Activated CD8-positive, alpha-beta memory T cell treated with anti-CD3 and anti-CD28 coated beads, Interleukin-2, amount 50 U/mL, for 24 hours (primary cell): ENCODE measurements around the gene FILIP1L.
A peak's percentile ranks its signal among the peaks of the same experiment; 100 is the strongest.
"Not testable (repeated sequence)": the region's sequence is repeated elsewhere in the genome, so short reads cannot be mapped to it uniquely, and the experiment has no call there.

Experiments
- DNase-seq: peaks from one replicate; pipeline ENCODE4 v3.0.0-alpha.2; 2020; ENCODE audit errors: extremely low read depth

The FILIP1L gene

GRCh38 chr3:99843590-99844258, 270.6 kb downstream of the FILIP1L start:
- no peak for DNase-seq

DNA sequence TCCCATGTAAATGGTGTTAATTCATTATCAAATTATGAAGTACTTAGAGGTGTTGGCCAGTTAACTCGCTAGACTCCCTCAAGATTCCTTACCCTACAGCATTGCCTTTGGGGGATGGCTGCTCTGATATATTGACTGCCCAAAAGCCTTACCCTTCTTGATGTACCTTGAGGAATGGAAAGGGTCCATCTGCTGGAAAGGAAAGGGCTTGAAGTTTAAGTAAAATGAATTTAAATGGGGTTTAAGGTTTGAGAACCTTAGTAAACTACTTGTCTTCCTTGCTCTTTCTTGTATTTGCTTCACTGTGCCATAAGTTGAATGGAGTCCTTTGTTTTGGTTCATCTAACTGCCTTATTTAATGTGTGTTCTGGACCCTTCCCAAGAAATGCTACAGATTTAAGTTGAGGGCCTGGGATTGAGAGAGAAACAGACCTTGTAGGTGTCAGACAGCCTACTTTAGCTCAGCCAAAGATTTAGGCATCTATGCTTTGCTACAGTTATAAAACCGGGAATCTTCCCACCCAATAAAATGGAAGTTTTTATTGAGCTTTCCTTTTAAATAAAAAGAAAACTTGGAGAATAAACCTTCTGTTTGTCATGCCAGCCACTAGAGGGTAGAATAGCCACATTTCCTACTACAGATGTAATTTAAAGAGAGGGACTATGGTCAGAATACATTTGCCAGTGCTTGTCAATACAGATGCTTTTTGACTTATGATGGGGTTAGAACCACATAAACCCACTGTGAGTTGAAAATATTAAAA, 271.3 kb downstream of the FILIP1L start:
- no peak for DNase-seq

- not testable (repeated sequence) for DNase-seq
Measured at GRCh38 chr3:99841949-99842348, 272.4 kb downstream of the FILIP1L start.

DNA sequence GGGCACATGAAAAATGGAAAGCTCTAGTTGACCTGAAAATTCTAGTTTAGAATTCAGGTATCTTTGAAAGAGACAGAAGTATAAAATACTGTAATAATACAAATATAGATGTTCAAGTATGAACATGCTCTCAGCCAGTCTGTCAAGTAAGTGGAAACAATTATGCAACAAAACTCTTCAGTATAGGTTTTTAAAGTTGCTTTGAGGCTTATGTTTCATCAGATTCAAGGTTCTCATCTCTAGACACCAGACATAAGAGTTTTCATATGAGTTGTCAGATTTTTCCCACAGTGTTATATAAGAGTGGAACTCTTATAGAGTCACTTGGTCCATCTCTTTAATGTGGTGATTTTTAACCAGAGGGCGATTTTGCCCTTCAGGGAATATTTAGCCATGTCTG, 274.7 kb downstream of the FILIP1L start:
- no peak for DNase-seq

DNA sequence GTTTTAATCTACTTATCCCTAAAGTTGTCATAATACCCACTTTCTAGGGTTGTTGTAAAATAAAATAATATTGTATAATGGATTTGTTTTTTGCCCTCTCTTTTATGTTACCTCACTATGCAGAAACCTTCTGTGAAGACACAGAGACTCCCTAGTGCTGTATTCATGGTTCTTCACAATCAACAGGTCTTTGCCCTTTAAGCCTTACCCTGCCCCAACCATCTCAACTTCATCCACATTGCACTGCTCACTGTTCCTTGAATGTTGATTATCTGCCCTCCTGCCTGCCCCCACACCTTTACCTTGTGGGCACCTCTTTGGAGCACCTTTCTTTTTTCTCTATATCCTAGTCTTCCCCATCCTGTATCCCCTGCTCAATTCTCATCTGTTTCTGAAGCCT, 275.5 kb downstream of the FILIP1L start:
- no peak for DNase-seq

DNA sequence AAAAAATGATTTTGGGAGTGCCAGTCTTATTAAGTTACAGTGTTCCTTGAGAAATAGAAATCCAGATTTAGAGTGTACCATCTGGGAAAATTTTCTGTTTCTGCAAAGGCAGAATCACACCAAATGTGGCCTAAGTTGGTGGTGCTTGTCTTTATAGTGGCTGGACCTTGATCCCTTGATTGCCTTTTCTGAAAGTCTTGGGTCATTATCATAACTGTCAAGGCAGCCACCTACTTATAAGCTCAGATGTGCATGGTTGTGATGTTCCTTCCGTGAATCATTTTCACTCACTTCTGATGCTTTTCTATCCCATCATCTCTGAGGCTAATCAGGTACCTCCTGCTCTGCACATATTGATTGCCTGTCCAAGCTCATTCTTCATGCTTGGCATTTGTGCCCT, 276.6 kb downstream of the FILIP1L start:
- no peak for DNase-seq

DNA sequence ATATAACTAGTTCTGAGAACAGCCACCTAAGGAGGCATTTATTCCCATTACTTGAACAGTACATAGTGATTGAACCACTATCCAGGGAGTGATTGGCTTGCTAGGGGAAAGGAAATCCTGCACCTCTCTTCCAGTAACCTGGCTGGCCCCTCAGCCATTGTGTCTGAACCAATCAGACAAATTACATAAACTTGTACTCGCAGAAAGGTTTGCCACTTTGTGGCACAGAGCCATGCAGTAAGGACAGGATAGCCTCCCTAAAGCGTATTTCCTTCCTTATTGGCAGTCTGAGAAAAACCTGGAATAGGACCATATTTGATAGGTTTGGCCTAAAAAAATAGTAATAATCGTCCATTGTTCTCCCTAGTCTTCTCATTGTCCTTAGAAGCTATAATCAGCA, 277.6 kb downstream of the FILIP1L start:
- DNase-seq = no peak

DNA sequence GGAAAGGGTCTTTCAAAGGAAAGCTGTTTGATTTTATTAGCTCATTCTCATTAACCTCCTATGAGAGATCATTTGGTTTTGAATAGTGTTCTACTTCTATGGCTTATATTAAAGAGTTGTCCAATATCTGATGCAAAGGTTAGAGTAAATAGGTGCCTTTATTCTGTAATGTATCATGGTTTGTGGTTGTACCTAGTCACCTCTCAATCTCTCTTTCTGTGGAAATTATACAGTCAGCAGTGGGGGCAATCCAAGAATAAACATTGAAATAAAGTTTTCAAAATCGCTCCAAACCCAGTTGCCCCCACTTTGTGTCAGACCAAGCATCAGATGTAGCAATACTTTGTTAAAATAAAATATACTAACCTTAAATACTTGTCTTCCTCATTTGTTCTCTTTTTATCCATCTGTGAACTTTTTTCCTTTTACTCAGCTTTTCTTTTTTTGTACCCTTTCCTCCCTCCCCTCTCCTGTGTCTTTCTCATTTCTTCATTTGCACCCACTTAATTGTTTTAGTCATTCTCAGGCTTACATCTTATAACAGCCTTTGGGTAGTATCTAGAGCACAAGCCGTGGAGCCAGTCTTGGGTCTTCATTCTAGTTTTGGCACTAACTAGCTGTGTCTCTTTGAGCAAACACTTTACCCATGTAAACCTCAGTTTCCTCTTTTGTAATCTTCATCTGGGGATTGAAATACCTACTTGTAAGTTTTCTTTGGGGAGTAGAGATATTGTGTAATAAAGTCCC, 279.9 kb downstream of the FILIP1L start:
- DNase-seq = no peak

DNA sequence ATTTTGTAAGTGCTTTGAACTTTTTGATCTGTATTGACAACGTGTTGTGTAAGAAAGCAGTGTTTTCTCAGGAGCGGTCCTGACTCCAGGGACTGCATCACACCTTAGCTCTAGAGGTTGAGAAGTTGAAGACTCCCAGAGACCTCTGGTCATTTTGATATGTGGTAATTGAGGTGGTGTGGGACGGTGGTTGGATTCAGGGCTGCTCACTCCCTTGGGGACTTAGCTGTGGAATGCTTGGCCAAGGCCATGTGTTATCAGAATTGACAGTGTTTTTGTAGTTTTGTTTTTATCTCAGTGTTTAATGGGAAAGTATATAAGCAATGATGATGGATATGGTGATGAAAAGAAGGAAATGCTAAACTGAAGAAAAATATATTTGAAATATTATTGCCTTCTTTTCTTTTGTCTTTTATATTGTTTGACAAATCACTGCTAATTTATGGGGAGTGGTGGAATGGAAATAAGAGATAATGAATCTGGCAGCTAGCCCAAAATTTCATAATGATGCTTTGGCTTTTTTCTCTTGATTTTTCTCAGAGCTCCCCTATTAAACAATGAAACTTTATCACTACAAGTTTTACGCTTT, 280.6 kb downstream of the FILIP1L start:
- DNase-seq = no peak

DNA sequence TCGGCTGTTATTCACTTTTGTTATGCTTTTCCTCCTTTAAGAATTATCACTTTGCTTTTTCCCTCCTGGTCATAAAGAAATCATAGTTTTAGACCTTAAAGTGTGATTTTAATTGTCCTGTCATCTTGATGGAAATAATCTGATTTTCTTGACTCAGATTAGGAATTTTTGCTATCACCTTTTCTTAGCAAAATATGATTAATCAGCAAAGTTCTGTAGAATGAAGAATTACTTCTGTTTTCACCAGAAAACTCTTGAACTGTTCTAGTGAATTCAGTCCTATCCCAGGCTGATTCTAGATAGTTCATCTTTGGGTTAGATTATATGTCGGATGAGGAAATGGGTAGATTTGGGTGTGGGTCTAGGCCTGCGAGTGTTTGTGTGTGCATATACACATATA, 284.5 kb downstream of the FILIP1L start:
- DNase-seq = no peak

DNA sequence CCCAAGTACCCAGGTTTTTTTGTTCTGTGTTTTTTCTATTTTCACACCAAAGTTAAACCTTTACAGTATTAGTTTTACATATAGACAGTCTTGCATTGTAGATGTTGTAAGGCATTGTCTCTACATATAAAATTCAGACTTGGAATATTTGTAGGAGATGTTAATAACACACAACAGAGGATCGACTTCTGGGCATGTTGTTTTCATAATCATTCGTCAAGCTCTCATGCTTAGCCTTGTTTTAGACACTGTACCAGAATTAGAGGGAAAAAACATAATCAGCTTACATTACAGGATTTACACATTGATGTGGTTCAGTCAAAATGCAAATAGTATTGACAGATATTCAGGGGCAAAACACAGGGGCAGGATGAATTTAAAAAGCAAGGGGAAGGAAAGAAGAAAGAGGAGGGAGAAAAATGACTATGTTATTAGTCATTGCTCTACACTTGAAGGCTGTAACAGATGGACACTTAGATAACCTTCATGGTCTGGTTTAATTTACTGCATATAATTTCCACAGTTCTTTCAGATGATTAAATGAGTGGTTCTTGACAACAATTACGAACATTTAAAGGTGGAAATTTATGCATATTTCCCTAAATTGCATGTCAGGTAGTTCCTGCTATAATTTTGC, 289.2 kb downstream of the FILIP1L start:
- DNase-seq = no peak

DNA sequence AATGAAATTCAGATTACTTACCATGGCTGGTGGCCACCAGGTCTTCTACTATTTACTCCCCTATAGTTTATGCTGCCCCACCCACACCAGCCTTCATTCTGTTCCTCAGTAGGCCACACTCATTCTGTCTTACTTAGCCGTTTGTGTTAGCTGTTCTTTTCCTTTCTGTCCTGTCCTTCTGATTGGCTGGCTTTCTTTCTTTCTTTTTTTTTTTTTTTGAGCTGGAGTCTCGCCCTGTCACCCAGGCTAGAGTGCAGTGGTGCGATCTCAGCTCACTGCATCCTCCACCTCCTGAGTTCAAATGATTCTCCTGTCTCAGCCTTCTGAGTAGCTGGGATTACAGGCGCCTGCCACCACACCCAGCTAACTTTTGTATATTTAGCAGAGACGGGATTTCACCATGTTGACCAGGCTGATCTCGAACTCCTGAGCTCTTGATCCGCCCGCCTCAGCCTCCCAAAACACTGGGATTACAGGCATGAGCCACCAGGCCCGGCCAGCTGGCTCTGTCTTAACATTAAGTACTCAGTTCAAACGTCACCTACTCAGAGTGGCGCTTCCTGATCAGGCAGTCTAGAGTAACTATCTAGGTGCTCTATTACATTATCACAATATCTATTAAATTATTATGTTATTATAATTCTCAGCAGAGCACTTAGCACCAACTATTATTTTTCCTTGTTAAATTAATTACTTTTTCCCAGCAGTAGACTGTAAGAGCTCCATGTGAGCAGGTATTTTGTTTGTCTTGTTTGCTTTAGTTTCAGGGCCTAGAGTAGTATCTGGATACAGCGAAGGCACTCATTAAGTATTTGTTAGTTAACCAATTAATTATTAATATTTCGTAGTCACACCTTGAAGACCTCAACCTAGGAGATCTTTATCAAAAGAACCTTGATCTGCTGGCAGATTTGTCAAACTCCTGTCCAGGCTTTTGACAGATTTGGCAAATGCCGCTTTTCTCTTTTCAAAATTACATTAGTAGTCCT, 290.3 kb downstream of the FILIP1L start:
- no peak for DNase-seq

DNA sequence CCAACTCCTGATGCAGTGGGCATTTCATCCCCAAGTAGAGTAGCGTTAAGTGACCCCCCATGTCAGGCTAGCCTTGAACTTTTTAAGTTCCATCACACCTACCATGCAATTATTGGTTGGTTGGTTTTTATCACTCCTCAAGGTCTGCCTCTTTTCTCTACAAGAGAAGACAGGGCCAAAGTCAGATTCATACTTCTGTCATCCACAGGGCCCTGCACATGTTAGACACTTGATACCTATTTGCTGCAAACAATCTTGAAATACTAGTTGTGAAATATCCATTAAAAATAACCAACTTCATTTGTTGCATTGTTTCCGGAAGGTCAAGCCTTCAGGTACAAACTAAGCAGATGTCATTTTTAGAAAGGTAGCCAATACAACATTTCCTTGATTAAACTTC, 295.5 kb downstream of the FILIP1L start:
- no peak for DNase-seq

GRCh38 chr3:99817437-99818240, 296.7 kb downstream of the FILIP1L start, which contains the start of gene CMSS1:
TSS of gene CMSS1 (plus strand) at chr3:99817862.
- peak; percentile 87 for DNase-seq

GRCh38 chr3:99817047-99817436, 297.3 kb downstream of the FILIP1L start:
- no peak for DNase-seq

- DNase-seq = no peak
Measured at GRCh38 chr3:99810403-99810802, 303.9 kb downstream of the FILIP1L start.

- no peak for DNase-seq
Measured at GRCh38 chr3:99809565-99809964, 304.7 kb downstream of the FILIP1L start.

GRCh38 chr3:99808163-99808794, 306.0 kb downstream of the FILIP1L start:
- no peak for DNase-seq

DNA sequence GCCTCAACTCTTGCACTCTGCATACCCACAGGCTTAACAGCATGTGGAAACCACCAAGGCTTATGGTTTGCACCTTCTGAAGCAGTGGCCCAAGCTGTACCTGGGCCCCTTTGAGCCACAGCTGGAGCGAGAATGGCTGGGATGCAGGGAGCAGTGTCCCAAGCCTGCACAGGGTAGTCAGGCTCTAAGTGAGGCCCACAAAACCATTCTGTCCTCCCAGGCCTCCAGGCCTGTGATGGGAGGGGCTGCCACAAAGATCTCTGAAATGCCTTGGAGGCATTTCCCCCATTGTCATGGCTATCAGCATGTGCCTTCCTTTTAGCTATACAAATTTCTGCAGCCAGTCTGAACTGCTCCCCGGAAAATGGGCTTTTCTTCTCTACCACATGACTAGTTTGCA, 309.1 kb downstream of the FILIP1L start:
- DNase-seq = no peak
